CD1c-positive myeloid dendritic cell (primary cell): ENCODE results near the gene SUN1.
"Not testable (repeated sequence)": the region's sequence is repeated elsewhere in the genome, so short reads cannot be mapped to it uniquely, and the experiment has no call there.

ENCODE experiments used
- DNase-seq: peaks from one replicate; pipeline ENCODE4 v3.0.0-alpha.2; 2016; ENCODE audit errors: extremely low spot score

SUN1 gene

GRCh38 chr7:855686-856369 is 23.6 kb downstream of the SUN1 start:
- DNase-seq = no peak

GRCh38 chr7:856444-857095 is 24.3 kb downstream of the SUN1 start:
- no peak for DNase-seq

GRCh38 chr7:857661-858060 is 25.4 kb downstream of the SUN1 start:
- no peak for DNase-seq

- no peak for DNase-seq
Measured at GRCh38 chr7:859359-860030, 27.2 kb downstream of the SUN1 start.

GRCh38 chr7:860149-860548 is 27.9 kb downstream of the SUN1 start:
- no peak for DNase-seq

GRCh38 chr7:861222-861621 is 28.9 kb downstream of the SUN1 start:
- no peak for DNase-seq

GRCh38 chr7:862157-862556 is 29.9 kb downstream of the SUN1 start:
- no peak for DNase-seq

GRCh38 chr7:863106-863505 is 30.8 kb downstream of the SUN1 start:
- no peak for DNase-seq

GRCh38 chr7:865921-866320 is 33.6 kb downstream of the SUN1 start:
- DNase-seq = no peak

- no peak for DNase-seq
Measured at GRCh38 chr7:867001-867405, 34.7 kb downstream of the SUN1 start.

GRCh38 chr7:867406-868188 is 35.3 kb downstream of the SUN1 start:
- DNase-seq = no peak

GRCh38 chr7:868189-868486 is 35.9 kb downstream of the SUN1 start:
- no peak for DNase-seq

GRCh38 chr7:869348-869747 is 37.1 kb downstream of the SUN1 start:
- DNase-seq = no peak

- no peak for DNase-seq
Measured at GRCh38 chr7:871900-872537, 39.7 kb downstream of the SUN1 start.

- not testable (repeated sequence) for DNase-seq
Measured at GRCh38 chr7:872685-873084, 40.4 kb downstream of the SUN1 start.

GRCh38 chr7:873367-874002 is 41.2 kb downstream of the SUN1 start:
- DNase-seq = peak; percentile 90

- DNase-seq = no peak
Measured at GRCh38 chr7:874031-874749, 41.9 kb downstream of the SUN1 start.

- no peak for DNase-seq
Measured at GRCh38 chr7:875051-875450, 42.8 kb downstream of the SUN1 start.

GRCh38 chr7:875476-876076 is 43.3 kb downstream of the SUN1 start:
- DNase-seq = no peak
